GM18861 (cell line): ENCODE results near the gene NXN.
"Not testable (repeated sequence)": the region's sequence is repeated elsewhere in the genome, so short reads cannot be mapped to it uniquely, and the experiment has no call there.

ENCODE experiments used
- ATAC-seq: cut with Tn5 transposase; IDR thresholded peaks from one replicate; pipeline ENCODE4 v1.9.1; 2021; ENCODE audit not compliant: unreplicated experiment

NXN gene

DNA sequence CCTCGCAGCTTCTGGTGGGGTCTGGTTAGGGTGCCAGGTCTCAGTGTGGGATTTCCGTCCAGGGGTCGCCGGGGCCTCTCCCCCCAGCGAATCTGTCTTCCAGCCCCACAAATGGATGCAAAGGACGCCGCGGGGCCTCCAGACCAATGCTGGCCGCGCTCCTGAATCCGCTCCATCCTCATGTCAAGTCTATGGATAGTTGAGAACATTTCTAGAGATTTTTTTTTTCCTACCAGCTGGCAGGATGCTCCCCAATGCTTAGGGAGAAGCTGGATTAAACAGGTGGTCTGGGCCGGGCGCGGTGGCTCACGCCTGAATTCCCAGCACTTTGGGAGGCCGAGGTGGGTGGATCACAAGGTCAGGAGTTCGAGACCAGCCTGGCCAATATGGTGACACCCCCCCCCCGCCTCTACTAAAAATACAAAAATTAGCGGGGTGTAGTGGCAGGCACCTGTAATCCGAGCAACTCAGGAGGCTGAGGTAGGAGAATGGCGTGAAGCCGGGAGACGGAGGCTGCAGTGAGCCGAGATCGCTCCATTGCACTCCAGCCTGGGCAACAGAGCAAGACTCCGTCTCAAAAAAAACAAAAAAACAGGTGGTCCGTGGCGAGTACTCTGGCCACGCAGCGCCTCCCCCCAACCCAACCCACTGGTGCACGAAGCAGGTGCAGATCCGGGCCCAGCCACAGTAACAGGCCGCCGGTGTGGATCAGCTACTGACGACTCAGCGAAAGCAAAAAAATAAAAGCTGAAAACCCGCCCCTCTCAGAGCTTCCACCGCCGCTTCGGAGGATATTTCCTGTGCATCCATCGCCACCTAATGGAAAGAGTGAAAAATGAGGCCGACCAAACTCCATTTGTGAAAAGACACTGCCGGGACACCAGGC is 1.1 kb upstream of the NXN start:
- no peak for ATAC-seq

DNA sequence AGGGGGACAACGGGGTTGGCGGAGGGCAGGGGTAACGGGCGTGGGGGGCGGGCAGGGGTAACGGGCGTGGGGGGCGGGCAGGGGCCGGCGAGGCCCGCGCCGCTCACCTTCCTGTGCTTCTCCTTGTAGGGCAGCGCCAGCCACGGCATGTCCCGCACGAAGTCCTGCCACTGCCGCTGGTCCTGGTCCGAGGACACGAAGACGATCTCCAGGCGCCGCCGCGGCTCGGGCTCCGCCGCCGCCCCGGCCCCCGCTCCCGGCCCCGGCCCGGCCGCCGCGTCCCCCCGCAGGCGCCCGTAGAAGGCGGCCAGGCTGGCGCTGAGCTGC is 401 bp downstream of the NXN start:
- no peak for ATAC-seq

DNA sequence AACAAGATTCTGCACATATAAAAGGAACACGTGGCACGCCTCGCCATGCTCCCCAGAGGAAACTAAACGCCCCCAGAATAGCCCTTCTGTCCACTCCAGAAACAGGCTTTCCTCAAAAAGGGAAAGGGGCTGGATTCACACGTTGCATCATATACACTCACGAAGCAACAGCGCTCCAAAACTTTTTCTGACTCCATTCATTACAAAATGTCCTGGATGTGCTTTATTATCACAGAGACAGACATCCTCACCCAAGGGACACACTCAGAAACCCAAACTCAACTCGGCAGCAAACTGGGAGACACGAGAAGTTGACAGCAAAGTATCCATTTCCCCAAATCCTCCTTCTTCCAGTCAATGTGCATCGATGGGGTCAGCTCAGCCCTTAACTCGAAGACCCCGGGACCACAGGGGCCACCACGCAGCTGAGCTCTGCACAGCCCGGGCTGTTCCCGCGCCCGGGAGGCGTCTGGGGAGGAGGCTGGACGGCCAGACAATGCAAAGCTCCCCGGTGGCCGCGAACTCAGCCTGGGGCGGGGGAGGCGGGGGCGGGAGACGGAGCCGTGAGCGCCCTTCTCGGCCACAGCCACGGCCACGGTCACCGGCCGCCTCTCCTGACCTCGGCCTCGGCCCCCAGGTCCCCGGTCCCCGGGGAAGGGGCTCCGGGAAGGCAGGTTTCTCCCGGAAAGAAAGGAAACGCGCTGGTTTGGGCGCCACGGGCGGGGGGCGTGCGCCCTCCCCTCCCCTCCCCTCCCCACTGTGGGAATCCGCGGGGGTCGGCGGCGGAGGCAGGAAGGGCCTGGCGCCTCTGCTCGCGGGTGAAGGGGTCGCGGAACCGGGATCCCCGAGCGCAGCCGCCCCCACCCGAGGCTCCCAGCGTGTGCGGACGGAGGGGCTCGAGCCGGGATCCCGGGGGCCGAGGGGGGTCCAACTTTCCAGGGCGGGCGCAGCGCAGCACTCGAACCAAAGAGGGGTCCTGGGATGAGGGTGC is 1.2 kb downstream of the NXN start:
- ATAC-seq: no peak

DNA sequence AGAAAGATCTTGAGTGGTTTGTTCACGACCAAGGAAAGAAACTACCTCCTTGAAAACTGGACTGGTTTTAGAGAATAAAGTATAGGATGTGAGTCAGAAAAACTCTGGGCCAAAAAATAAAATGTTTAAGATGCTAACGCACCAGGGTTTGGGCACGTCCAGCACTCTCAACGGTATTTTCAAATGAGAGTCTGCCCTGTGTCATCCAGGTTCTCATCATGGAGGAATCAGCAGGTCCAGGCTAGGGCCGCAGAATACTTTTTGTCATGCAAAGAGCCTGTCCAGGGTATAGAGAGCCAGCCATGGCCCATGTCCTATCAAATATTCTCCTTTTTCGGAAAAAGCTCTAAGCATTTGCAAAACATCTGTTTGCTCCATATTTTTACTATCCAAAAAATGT is 2.4 kb downstream of the NXN start:
- ATAC-seq: no peak

GRCh38 chr17:976312-976711 is 3.3 kb downstream of the NXN start:
- ATAC-seq: no peak

GRCh38 chr17:975371-975915 is 4.1 kb downstream of the NXN start:
- no peak for ATAC-seq

DNA sequence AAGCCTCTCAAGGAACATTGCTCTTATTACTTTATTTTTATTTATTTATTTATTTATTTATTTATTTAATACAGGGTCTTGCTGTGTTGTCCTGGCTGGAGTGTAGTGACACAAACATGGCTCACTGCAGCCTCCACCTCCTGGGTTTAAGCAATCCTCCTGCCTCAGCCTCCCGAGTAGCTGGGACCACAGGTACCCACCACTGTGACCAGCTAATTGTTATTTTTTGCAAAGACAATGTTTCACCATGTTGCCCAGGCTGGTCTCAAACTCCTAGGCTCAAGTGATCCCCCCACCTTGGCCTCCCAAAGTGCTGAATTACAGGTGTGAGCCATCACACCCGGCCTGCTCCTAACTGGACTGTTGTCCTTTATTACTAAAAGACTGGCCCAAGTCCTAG is 4.8 kb downstream of the NXN start:
- ATAC-seq: not testable (repeated sequence)

DNA sequence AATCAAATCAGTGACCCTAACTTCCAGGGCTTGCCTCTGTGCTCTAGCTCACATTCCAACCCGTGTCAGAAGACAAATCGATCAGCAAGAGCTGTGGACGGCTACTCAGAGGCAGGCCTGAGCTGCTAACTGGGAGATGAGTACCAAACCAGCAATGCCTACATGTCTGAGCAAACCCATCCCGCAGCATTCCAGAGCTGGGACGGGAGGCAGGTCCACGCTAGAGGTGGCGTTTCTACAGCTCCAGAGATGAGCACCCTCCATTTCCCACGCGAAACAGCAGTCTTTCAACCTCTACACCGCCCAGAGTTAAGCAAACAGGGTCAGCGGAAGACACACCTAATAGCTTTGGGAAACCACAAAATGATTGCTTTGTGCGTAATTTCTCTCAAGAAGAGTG is 6.5 kb downstream of the NXN start:
- ATAC-seq: no peak

GRCh38 chr17:971861-972260 is 7.7 kb downstream of the NXN start:
- not testable (repeated sequence) for ATAC-seq

DNA sequence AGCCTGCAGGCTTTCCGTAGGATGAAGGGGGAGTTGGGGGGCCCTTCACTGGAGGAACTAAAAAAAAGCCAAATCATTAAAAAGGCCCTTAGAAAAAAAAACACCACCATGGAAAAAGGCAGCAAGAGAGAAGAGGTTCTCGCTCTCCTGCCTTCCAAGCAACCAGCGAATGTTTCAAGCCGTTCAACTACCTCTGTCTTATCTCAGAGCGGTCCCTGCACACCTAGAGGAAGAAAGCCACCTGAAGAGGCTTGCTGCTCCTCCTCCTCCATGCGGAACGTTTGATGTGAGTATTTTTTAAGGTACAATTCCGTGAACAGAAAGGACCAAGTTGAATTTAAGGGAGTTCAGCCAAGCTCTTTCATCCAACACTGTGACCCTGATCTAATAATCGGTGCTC is 9.2 kb downstream of the NXN start:
- no peak for ATAC-seq

DNA sequence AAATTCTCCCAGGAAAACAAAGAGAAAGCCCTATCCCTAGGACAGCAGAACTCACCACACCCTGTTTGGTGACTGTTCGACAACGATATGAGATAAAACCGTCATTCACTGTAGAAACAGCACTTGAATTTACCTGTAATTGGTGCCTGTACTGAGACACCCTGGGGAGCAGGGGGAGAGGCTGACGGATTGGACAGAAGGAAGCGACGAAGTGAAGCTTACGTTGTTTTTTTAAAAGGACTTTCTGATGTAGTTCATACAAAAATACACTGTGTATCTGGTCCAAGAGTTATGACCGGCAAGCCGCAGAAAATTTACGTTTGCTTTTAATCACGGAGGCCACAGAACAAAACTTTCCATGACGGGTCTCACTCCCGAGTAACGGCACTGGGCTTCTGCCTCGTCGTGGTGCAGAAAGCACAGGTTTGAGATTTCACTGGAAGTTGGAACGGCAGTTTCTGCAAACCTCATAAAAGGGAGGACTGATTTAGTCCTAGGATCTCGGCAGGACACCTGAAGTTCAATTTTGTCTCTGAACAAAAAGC is 9.7 kb downstream of the NXN start:
- ATAC-seq: no peak

DNA sequence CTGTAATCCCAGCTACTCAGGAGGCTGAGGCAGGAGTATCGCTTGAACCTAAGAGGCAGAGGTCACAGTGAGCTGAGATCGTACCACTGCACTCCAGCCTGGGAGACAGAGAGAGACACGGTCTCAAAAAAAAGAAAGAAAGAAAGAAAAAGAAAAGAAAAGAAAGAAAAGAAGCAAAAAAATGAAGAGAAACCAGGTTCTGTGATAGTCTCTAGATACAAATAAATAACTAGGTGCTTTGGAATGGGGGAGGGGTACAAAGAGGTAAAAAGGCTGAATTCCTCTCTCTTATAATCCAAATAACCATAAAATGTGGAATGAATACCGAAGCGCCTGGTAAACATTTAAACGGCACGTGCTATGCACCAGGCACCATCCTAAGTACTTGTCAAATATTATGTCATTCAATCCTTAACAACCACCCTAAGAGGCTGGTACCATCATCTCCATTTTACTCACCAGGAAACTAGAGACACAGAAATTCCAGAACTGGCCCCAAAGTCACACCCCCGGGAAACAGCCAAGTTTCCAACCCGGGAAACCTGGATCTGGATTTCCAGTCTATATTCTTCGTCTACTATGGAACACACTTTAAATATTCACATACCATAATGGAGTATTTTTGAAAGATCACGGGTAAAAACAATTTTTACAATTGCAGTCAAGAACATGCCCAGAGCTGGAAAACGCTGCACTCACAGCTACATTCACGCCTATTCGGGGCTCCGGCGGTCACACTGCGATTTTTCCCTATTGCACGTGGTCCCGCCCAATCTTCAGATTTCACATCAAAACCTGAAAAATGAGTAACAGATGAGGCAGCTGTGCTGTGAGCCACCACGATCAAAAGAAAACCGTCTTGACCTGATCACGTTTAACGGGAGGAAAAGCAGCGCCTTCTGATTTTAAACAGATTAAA is 10.5 kb downstream of the NXN start:
- ATAC-seq: no peak

DNA sequence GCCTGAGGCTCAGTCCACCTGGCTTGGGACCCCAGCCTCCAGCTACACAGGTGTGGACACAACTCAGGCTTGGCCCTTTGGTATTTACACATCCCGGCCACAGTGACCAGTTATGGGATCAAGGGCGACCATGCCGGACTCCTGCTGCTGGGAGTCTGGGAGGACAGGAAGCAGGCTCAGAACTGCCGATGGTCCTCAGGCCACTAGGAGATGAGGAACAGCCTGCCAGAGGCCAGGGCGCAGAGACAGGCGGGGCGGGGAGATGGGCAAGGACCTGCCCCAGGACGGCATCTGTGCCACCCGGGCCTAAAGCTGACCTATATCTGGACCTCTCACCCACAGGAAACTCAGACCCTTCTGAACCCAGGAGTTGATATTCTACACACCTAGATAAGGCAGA is 12.5 kb downstream of the NXN start:
- no peak for ATAC-seq

GRCh38 chr17:965311-965989 is 14.1 kb downstream of the NXN start:
- ATAC-seq: no peak

- ATAC-seq: no peak
These were observed 14.7 kb downstream of the NXN start for GRCh38 chr17:964876-965275.

GRCh38 chr17:962670-963069 is 16.9 kb downstream of the NXN start:
- ATAC-seq: no peak

DNA sequence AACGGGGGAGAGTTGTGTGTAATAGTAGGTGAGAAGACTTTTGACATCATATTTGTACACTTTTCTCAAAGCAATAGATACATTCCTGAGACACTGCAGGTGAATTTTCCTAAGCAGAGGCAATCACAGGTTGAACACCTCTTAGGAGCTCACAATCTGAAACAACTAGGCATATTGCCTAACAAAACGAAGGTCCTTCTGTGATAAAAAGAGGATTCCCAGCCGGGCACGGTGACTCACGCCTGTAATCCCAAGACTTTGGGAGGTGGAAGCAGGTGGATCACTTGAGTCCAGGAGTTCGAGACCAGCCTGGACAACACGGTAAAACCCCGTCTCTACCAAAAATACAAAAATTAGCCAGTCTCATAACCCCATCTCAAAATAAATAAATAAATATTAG is 17.4 kb downstream of the NXN start:
- no peak for ATAC-seq

GRCh38 chr17:958712-959451 is 20.7 kb downstream of the NXN start:
- ATAC-seq: no peak

GRCh38 chr17:957856-958421 is 21.6 kb downstream of the NXN start:
- ATAC-seq: no peak
